ENCODE measurements around the gene LYSET.
A peak's percentile ranks its signal among the peaks of the same experiment; 100 is the strongest.

GRCh38 chr14:93206793-93207467, 21.8 kb downstream of the LYSET start, which contains the start of the genes GON7 and UBR7:
- peak; percentile 94 for TF ChIP-seq POLR2A (IDR thresholded peaks at IDR 0.05; ENCODE audit: low read length)
- no peak for TF ChIP-seq GATA1 (IDR thresholded peaks at IDR 0.05; ENCODE audit: low read depth, low read length)
